ENCODE measurements around the gene MAP2. TPM values are rescaled to one million over a fixed set of nuclear protein-coding genes. Genes with fewer than 3 reads are reported as not detected.

Gene MAP2
- total RNA-seq, 4 donors from 2014 or later = 7.4 to 124 (median 59.9) TPM

- no peak for ATAC-seq
- Histone ChIP-seq H3K36me3 (no peaks in the 10 kb centered on the region), H3K27ac (no peak overlapping the region), H3K4me3 (no peak overlapping the region), H3K27me3 (no peaks in the 10 kb centered on the region), H3K4me1 (no peaks in the 10 kb centered on the region), H3K9me3 (no peaks in the 10 kb centered on the region)
- WGBS, 2 donors (ENCODE audit: low coverage in 1 of 2) = 57 to 66% methylated on average over 2 to 3 of the region's 3 CpGs
- TF ChIP-seq CTCF (IDR thresholded peaks at IDR 0.05) (no peak), POLR2A (IDR thresholded peaks at IDR 0.05) (no peak), EP300 (IDR thresholded peaks at IDR 0.05) (no peak), POLR2AphosphoS5 (IDR thresholded peaks at IDR 0.05) (no peak)
Observed at GRCh38 chr2:209458008-209458979, 34.4 kb downstream of the MAP2 start.

- 63 to 100% methylated on average over 2 of the region's 2 CpGs for WGBS, 2 donors (ENCODE audit: low coverage in 1 of 2)
- TF ChIP-seq EP300 (IDR thresholded peaks at IDR 0.05) (no peak), CTCF (IDR thresholded peaks at IDR 0.05) (no peak), POLR2AphosphoS5 (IDR thresholded peaks at IDR 0.05) (no peak)
Observed at GRCh38 chr2:209459359-209459758, 35.5 kb downstream of the MAP2 start.

GRCh38 chr2:209460151-209460761 lies 36.4 kb downstream of the MAP2 start:
- Histone ChIP-seq H3K4me3 (no peak overlapping the region), H3K27me3 (no peaks in the 10 kb centered on the region), H3K9me3 (no peaks in the 10 kb centered on the region), H3K36me3 (no peaks in the 10 kb centered on the region), H3K27ac (no peak overlapping the region), H3K4me1 (no peaks in the 10 kb centered on the region)
- WGBS, 2 donors (ENCODE audit: low coverage in 1 of 2) = 92 to 98% methylated on average over 5 of the region's 5 CpGs
- TF ChIP-seq EP300 (IDR thresholded peaks at IDR 0.05) (no peak), CTCF (IDR thresholded peaks at IDR 0.05) (no peak), POLR2A (IDR thresholded peaks at IDR 0.05) (no peak), POLR2AphosphoS5 (IDR thresholded peaks at IDR 0.05) (no peak)
- no peak for ATAC-seq

More at GRCh38 chr2:209459359-209459758, 35.5 kb downstream of the MAP2 start:
- Histone ChIP-seq H3K4me3 (no peak overlapping the region), H3K27me3 (no peaks in the 10 kb centered on the region), H3K9me3 (no peaks in the 10 kb centered on the region), H3K4me1 (no peaks in the 10 kb centered on the region), H3K27ac (no peak overlapping the region), H3K36me3 (no peaks in the 10 kb centered on the region)
- ATAC-seq = no peak

- TF ChIP-seq CTCF (IDR thresholded peaks at IDR 0.05) = no peak
- TF ChIP-seq EP300 (IDR thresholded peaks at IDR 0.05) = no peak
- no peak for TF ChIP-seq POLR2AphosphoS5 (IDR thresholded peaks at IDR 0.05)
- TF ChIP-seq POLR2A (IDR thresholded peaks at IDR 0.05) = no peak
- no peak for ATAC-seq
- no peak overlapping the region for H3K27ac ChIP-seq
Observed at GRCh38 chr2:209463226-209463625, 39.4 kb downstream of the MAP2 start.

More at GRCh38 chr2:209463226-209463625, 39.4 kb downstream of the MAP2 start:
- no peak overlapping the region for H3K4me3 ChIP-seq
- H3K4me1 ChIP-seq = no peaks in the 10 kb centered on the region
- H3K9me3 ChIP-seq = no peaks in the 10 kb centered on the region
- 78 to 100% methylated on average over 1 of the region's 1 CpG for WGBS, 2 donors (ENCODE audit: low coverage in 1 of 2)
- H3K36me3 ChIP-seq = no peaks in the 10 kb centered on the region
- H3K27me3 ChIP-seq = no peaks in the 10 kb centered on the region
